Trophoblast cell (in vitro differentiated cells and primary cell): ENCODE data around the gene NRXN3.

Experiments
- DNase-seq, 2 donors: peaks; one replicate each; pipeline ENCODE4 v3.0.0-alpha.2; 2016
- H2AFZ ChIP-seq: 2 replicates; pipeline ENCODE4 v1.6.1; 2013; ENCODE audit warnings: low read length, moderate library complexity, mild to moderate bottlenecking; ENCODE audit not compliant: insufficient read depth, poor library complexity
- H2AK5ac ChIP-seq: 2 replicates; pipeline ENCODE4 v1.6.1; 2013; ENCODE audit warnings: mild to moderate bottlenecking, low read length
- H2BK120ac ChIP-seq: 2 replicates; pipeline ENCODE4 v1.6.1; 2013; ENCODE audit warnings: low read length, mild to moderate bottlenecking, moderate library complexity; ENCODE audit not compliant: insufficient read depth, poor library complexity
- H2BK12ac ChIP-seq: 2 replicates; pipeline ENCODE4 v1.6.1; 2013; ENCODE audit warnings: mild to moderate bottlenecking, low read length, moderate library complexity
- H2BK5ac ChIP-seq: 2 replicates; pipeline ENCODE4 v1.6.1; 2013; ENCODE audit warnings: low read length, low read depth, moderate library complexity, mild to moderate bottlenecking; ENCODE audit not compliant: poor library complexity
- H3K14ac ChIP-seq: 2 replicates; pipeline ENCODE4 v1.6.1; 2013; ENCODE audit warnings: mild to moderate bottlenecking, low read length
- H3K18ac ChIP-seq: 2 replicates; pipeline ENCODE4 v1.6.1; 2013; ENCODE audit warnings: mild to moderate bottlenecking, low read length
- H3K23ac ChIP-seq: 2 replicates; pipeline ENCODE4 v1.6.1; 2013; ENCODE audit warnings: low read length
- H3K27ac ChIP-seq: 2 replicates; pipeline ENCODE4 v1.5.1; 2013; ENCODE audit warnings: low read depth, mild to moderate bottlenecking, inconsistent platforms, low read length, moderate library complexity
- H3K27me3 ChIP-seq: 2 replicates; pipeline ENCODE4 v1.6.1; 2013; ENCODE audit warnings: inconsistent platforms, mild to moderate bottlenecking, low read length, moderate library complexity; ENCODE audit not compliant: insufficient read depth
- H3K36me3 ChIP-seq, 2 experiments: 1 replicate in 1 of 2; 2 replicates in 1 of 2; pipeline ENCODE4 v1.6.1; 2013; ENCODE audit warnings: low read length in 2 of 2, mild to moderate bottlenecking in 2 of 2, moderate library complexity in 1 of 2; ENCODE audit not compliant: insufficient read depth in 2 of 2, control insufficient read depth in 1 of 2
- H3K4ac ChIP-seq: 2 replicates; pipeline ENCODE4 v1.6.1; 2013; ENCODE audit warnings: low read depth, mild to moderate bottlenecking, low read length, moderate library complexity
- H3K4me1 ChIP-seq, 2 experiments: 1 replicate in 1 of 2; 2 replicates in 1 of 2; pipeline ENCODE4 v1.6.1; 2013; ENCODE audit warnings: low read length in 2 of 2, mild to moderate bottlenecking in 2 of 2, moderate library complexity in 1 of 2; ENCODE audit not compliant: insufficient read depth in 2 of 2, control insufficient read depth in 1 of 2
- H3K4me2 ChIP-seq: 2 replicates; pipeline ENCODE4 v1.6.1; 2013; ENCODE audit warnings: inconsistent platforms, mild to moderate bottlenecking, low read length, moderate library complexity
- H3K4me3 ChIP-seq: 2 replicates; pipeline ENCODE4 v1.5.1; 2013; ENCODE audit warnings: mild to moderate bottlenecking, low read depth, low read length, inconsistent platforms
- H3K79me1 ChIP-seq: one replicate; pipeline ENCODE4 v1.6.1; 2013; ENCODE audit warnings: low read length
- H3K79me2 ChIP-seq: 2 replicates; pipeline ENCODE4 v1.6.1; 2013; ENCODE audit warnings: low read length, mild to moderate bottlenecking; ENCODE audit not compliant: control insufficient read depth, insufficient read depth, poor library complexity
- H3K9ac ChIP-seq: 2 replicates; pipeline ENCODE4 v1.6.1; 2013; ENCODE audit warnings: mild to moderate bottlenecking, low read length
- H3K9me3 ChIP-seq: 2 replicates; pipeline ENCODE4 v1.6.1; 2013; ENCODE audit warnings: low read depth, mild to moderate bottlenecking, control low read depth, inconsistent platforms, low read length; ENCODE audit not compliant: insufficient read depth
- H4K12ac ChIP-seq: 2 replicates; pipeline ENCODE4 v1.6.1; 2013; ENCODE audit warnings: low read depth, mild to moderate bottlenecking, low read length, moderate library complexity
- H4K8ac ChIP-seq: 2 replicates; pipeline ENCODE4 v1.6.1; 2013; ENCODE audit warnings: low read depth, mild to moderate bottlenecking, low read length, moderate library complexity
- H4K91ac ChIP-seq: one replicate; pipeline ENCODE4 v1.6.1; 2013; ENCODE audit warnings: low read depth, mild to moderate bottlenecking, low read length, moderate library complexity
- WGBS: extraction: QIAGEN DNeasy Blood & Tissue Kit; methylation state at CpG from one replicate; pipeline ENCODE4 v1.1.7; 2013; ENCODE audit warnings: missing lambda C conversion rate; ENCODE audit not compliant: insufficient read length, insufficient coverage; ENCODE audit errors: extremely low coverage; 5-methylcytosine and 5-hydroxymethylcytosine counted together

The NRXN3 gene

GRCh38 chr14:79788346-79788745 lies 1618.2 kb downstream of the NRXN3 start:
- H3K18ac ChIP-seq = no peak overlapping the region
- no peak overlapping the region for H2BK5ac ChIP-seq
- no peak overlapping the region for H3K23ac ChIP-seq
- whole genome bisulfite sequencing = no CpG with 5 or more reads among the region's 2 CpGs
- no peak overlapping the region for H2BK120ac ChIP-seq
- no peak overlapping the region for H3K9ac ChIP-seq
- H4K12ac ChIP-seq = no peak overlapping the region
- H4K91ac ChIP-seq = no peak overlapping the region
- no peak overlapping the region for H3K4me2 ChIP-seq
- no peak overlapping the region for H3K27ac ChIP-seq
- no peaks in the 10 kb centered on the region for H3K79me1 ChIP-seq
- no peak for DNase-seq
- no peaks in the 10 kb centered on the region for H3K36me3 ChIP-seq
- no peak overlapping the region for H2AFZ ChIP-seq
- no peak overlapping the region for H3K4me3 ChIP-seq
- H3K27me3 ChIP-seq = no peaks in the 10 kb centered on the region
- H3K14ac ChIP-seq = no peak overlapping the region
- no peak overlapping the region for H4K8ac ChIP-seq
- H3K79me2 ChIP-seq = no peaks in the 10 kb centered on the region
- H3K4me1 ChIP-seq = no peaks in the 10 kb centered on the region
- H2AK5ac ChIP-seq = no peak overlapping the region
- no peak overlapping the region for H3K4ac ChIP-seq
- H2BK12ac ChIP-seq = no peak overlapping the region
- no peaks in the 10 kb centered on the region for H3K9me3 ChIP-seq

- no CpG with 5 or more reads among the region's 5 CpGs for WGBS
Measured at GRCh38 chr14:79791055-79791732, 1621.0 kb downstream of the NRXN3 start.

GRCh38 chr14:79802093-79802492 lies 1631.9 kb downstream of the NRXN3 start:
- H3K4me3 ChIP-seq = no peak overlapping the region
- H3K9me3 ChIP-seq = no peaks in the 10 kb centered on the region
- no peak overlapping the region for H2BK5ac ChIP-seq
- H3K23ac ChIP-seq = no peak overlapping the region
- WGBS = no CpG with 5 or more reads among the region's 1 CpG
- no peaks in the 10 kb centered on the region for H3K27me3 ChIP-seq
- no peaks in the 10 kb centered on the region for H3K79me2 ChIP-seq
- no peak overlapping the region for H4K91ac ChIP-seq
- no peak for DNase-seq
- H3K4me1 ChIP-seq = no peaks in the 10 kb centered on the region
- H3K27ac ChIP-seq = no peak overlapping the region
- H3K79me1 ChIP-seq = no peaks in the 10 kb centered on the region
- H2BK120ac ChIP-seq = no peak overlapping the region
- no peak overlapping the region for H3K18ac ChIP-seq
- no peak overlapping the region for H3K4me2 ChIP-seq
- H4K8ac ChIP-seq = no peak overlapping the region
- H3K14ac ChIP-seq = no peak overlapping the region
- no peak overlapping the region for H3K4ac ChIP-seq
- no peak overlapping the region for H2BK12ac ChIP-seq
- H2AK5ac ChIP-seq = no peak overlapping the region
- H3K9ac ChIP-seq = no peak overlapping the region
- H3K36me3 ChIP-seq = no peaks in the 10 kb centered on the region
- no peak overlapping the region for H2AFZ ChIP-seq
- H4K12ac ChIP-seq = no peak overlapping the region

More at GRCh38 chr14:79791055-79791732, 1621.0 kb downstream of the NRXN3 start:
- H3K14ac ChIP-seq = no peak overlapping the region
- no peak overlapping the region for H3K9ac ChIP-seq
- H2BK5ac ChIP-seq = no peak overlapping the region
- H2BK120ac ChIP-seq = no peak overlapping the region
- no peak overlapping the region for H3K4ac ChIP-seq
- H4K8ac ChIP-seq = no peak overlapping the region
- no peak for DNase-seq
- H2AK5ac ChIP-seq = no peak overlapping the region
- H4K91ac ChIP-seq = no peak overlapping the region
- no peaks in the 10 kb centered on the region for H3K4me1 ChIP-seq
- no peak overlapping the region for H2BK12ac ChIP-seq
- H2AFZ ChIP-seq = no peak overlapping the region
- H3K4me2 ChIP-seq = no peak overlapping the region
- no peaks in the 10 kb centered on the region for H3K79me1 ChIP-seq
- no peak overlapping the region for H3K27ac ChIP-seq
- H3K27me3 ChIP-seq = no peaks in the 10 kb centered on the region
- H3K4me3 ChIP-seq = no peak overlapping the region
- no peaks in the 10 kb centered on the region for H3K9me3 ChIP-seq
- no peak overlapping the region for H3K18ac ChIP-seq
- H3K23ac ChIP-seq = no peak overlapping the region
- no peak overlapping the region for H4K12ac ChIP-seq
- H3K79me2 ChIP-seq = no peaks in the 10 kb centered on the region
- no peaks in the 10 kb centered on the region for H3K36me3 ChIP-seq

- Histone ChIP-seq H3K4ac (no peak overlapping the region), H3K79me2 (no peaks in the 10 kb centered on the region), H2AFZ (no peak overlapping the region), H4K8ac (no peak overlapping the region), H3K4me2 (no peak overlapping the region), H3K23ac (no peak overlapping the region), H4K91ac (no peak overlapping the region), H3K4me1 (no peaks in the 10 kb centered on the region), H3K27ac (no peak overlapping the region), H3K27me3 (no peaks in the 10 kb centered on the region), H3K9me3 (no peaks in the 10 kb centered on the region), H2BK12ac (no peak overlapping the region), H3K18ac (no peak overlapping the region), H2AK5ac (no peak overlapping the region), H2BK5ac (no peak overlapping the region), H3K36me3 (no peaks in the 10 kb centered on the region), H3K4me3 (no peak overlapping the region), H3K14ac (no peak overlapping the region), H3K9ac (no peak overlapping the region), H4K12ac (no peak overlapping the region), H2BK120ac (no peak overlapping the region), H3K79me1 (no peaks in the 10 kb centered on the region)
- WGBS = no CpG with 5 or more reads among the region's 1 CpG
- no peak for DNase-seq
Measured at GRCh38 chr14:79805636-79806035, 1635.5 kb downstream of the NRXN3 start.
